ENCODE data around the gene DHRSX.

DNA sequence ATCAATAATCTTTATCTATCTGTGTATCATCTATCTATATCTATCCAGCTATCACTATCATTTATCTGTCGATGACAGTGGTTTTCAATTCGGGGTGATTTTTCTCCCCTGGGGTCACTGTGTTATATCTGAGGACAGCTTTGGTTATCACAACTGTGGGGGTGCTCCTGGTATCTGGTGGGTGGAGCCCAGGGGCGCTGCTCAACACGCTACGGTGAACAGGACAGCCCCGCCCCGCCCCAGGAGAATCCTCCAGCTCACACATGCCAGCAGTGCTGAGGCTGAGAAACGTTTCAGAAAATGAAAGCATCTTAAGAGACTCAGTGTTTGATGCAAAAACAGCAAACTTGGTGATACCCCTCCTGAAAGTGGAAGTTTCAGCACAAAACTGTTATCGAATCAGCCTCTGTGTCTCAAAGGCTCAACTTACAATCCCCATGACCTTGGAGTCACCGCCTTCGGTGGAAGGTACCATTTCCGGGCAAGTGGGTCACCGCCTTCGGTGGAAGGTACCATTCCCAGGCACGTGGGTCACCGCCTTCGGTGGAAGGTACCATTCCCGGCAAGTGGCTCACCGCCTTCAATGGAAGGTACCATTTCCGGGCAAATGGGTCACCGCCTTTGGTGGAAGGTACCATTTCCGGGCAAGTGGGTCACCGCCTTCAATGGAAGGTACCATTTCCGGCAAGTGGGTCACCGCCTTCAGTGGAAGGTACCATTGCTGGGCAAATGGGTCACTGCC is 315.3 kb downstream of the DHRSX start:
- TF ChIP-seq, protein P1, sequence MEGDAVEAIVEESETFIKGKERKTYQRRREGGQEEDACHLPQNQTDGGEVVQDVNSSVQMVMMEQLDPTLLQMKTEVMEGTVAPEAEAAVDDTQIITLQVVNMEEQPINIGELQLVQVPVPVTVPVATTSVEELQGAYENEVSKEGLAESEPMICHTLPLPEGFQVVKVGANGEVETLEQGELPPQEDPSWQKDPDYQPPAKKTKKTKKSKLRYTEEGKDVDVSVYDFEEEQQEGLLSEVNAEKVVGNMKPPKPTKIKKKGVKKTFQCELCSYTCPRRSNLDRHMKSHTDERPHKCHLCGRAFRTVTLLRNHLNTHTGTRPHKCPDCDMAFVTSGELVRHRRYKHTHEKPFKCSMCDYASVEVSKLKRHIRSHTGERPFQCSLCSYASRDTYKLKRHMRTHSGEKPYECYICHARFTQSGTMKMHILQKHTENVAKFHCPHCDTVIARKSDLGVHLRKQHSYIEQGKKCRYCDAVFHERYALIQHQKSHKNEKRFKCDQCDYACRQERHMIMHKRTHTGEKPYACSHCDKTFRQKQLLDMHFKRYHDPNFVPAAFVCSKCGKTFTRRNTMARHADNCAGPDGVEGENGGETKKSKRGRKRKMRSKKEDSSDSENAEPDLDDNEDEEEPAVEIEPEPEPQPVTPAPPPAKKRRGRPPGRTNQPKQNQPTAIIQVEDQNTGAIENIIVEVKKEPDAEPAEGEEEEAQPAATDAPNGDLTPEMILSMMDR (IDR thresholded peaks at IDR 0.05): no peak
- TF ChIP-seq POLR2A (IDR thresholded peaks at IDR 0.05): no peak

Measured in testis (tissue), 2 donors.